GM23338 (cell line): ENCODE results near the gene CCDC6.

Experiments
- CTCF ChIP-seq, 2 experiments: fragments of 200-600 bp in 1 of 2; sonication (generic) in 1 of 2; conservative IDR thresholded peaks; 2 replicates each; pipeline versions ENCODE4 v1.5.1 to v1.6.1; 2016 to 2017; ENCODE audit warnings: antibody characterized with exemption in 2 of 2, low read depth in 2 of 2, mild to moderate bottlenecking in 2 of 2, moderate library complexity in 1 of 2
- POLR2AphosphoS5 ChIP-seq: IDR thresholded peaks from 2 replicates; pipeline ENCODE4 v1.6.1; 2016; ENCODE audit warnings: antibody characterized with exemption, low read depth
- STAT1 ChIP-seq: IDR thresholded peaks from one replicate; pipeline ENCODE4 v1.6.1; 2016; ENCODE audit warnings: antibody characterized with exemption; ENCODE audit not compliant: unreplicated experiment
- ZNF114 ChIP-seq: fragments of 250-450 bp; sonication (Bioruptor Pico); IDR thresholded peaks from 2 replicates; pipeline ENCODE4 v1.5.0; 2020; ENCODE audit warnings: mild to moderate bottlenecking, moderate library complexity

GRCh38 chr10:59903871-59904270 is 2.5 kb downstream of the CCDC6 start:
- TF ChIP-seq POLR2AphosphoS5 (no peak), CTCF (conservative IDR thresholded peaks at IDR 0.05; ENCODE audit: low read depth in 2 of 2) (no peak), STAT1 (no peak), ZNF114 (CRISPR knock-in tag) (no peak)
